Neural progenitor cell (in vitro differentiated cells): ENCODE data around the gene CTNNAL1. TPM values are rescaled to one million over a fixed set of nuclear protein-coding genes. Genes with fewer than 3 reads are reported as not detected.

Experiments
- DNase-seq: peaks from one replicate; pipeline ENCODE4 v3.0.0-alpha.2; 2016; ENCODE audit warnings: low spot score
- H2AFZ ChIP-seq: fragments of 200-600 bp; sonication (generic); replicated peaks from 2 replicates; pipeline ENCODE4 v1.6.1; 2016; ENCODE audit warnings: antibody characterized with exemption
- H3F3A ChIP-seq: fragments of 200-600 bp; sonication (generic); 2 replicates; pipeline ENCODE4 v1.6.1; 2016; ENCODE audit warnings: antibody characterized with exemption, low read depth
- H3K27ac ChIP-seq: fragments of 200-600 bp; sonication (generic); 2 replicates; pipeline ENCODE4 v1.5.1; 2016; ENCODE audit warnings: mild to moderate bottlenecking
- H3K27me3 ChIP-seq: fragments of 200-600 bp; sonication (generic); 2 replicates; pipeline ENCODE4 v1.6.1; 2016; ENCODE audit warnings: mild to moderate bottlenecking, moderate library complexity
- H3K36me3 ChIP-seq: fragments of 200-600 bp; sonication (generic); 2 replicates; pipeline ENCODE4 v1.5.1; 2016
- H3K4me1 ChIP-seq: fragments of 200-600 bp; sonication (generic); 2 replicates; pipeline ENCODE4 v1.6.1; 2016; ENCODE audit warnings: mixed run types
- H3K4me2 ChIP-seq: fragments of 200-600 bp; sonication (generic); 2 replicates; pipeline ENCODE4 v1.6.1; 2016
- H3K4me3 ChIP-seq: fragments of 200-600 bp; sonication (generic); 2 replicates; pipeline ENCODE4 v1.5.1; 2016
- H3K79me2 ChIP-seq: fragments of 200-600 bp; sonication (generic); 2 replicates; pipeline ENCODE4 v1.6.1; 2016; ENCODE audit warnings: low read depth
- H3K9ac ChIP-seq: fragments of 200-600 bp; sonication (generic); 2 replicates; pipeline ENCODE4 v1.6.1; 2016
- H3K9me3 ChIP-seq: fragments of 200-600 bp; sonication (generic); 2 replicates; pipeline ENCODE4 v1.5.1; 2016; ENCODE audit warnings: low read depth
- H4K20me1 ChIP-seq: fragments of 200-600 bp; sonication (generic); 2 replicates; pipeline ENCODE4 v1.6.1; 2016; ENCODE audit warnings: low read depth
- H3K27ac Mint-ChIP-seq: 3 replicates; pipeline ENCODE4 v1.8.0; 2021; ENCODE audit warnings: mixed read lengths
- H3K27me3 Mint-ChIP-seq: 2 replicates; pipeline ENCODE4 v1.8.0; 2022; ENCODE audit warnings: low read depth, mild to moderate bottlenecking, inconsistent platforms, moderate library complexity, mixed read lengths; ENCODE audit not compliant: insufficient read depth
- H3K36me3 Mint-ChIP-seq: 3 replicates; pipeline ENCODE4 v1.8.0; 2021; ENCODE audit warnings: mixed read lengths
- H3K4me1 Mint-ChIP-seq: 3 replicates; pipeline ENCODE4 v1.8.0; 2021; ENCODE audit warnings: mixed read lengths
- H3K4me3 Mint-ChIP-seq: 3 replicates; pipeline ENCODE4 v1.8.0; 2021; ENCODE audit warnings: mild to moderate bottlenecking, moderate library complexity, mixed read lengths
- H3K9me3 Mint-ChIP-seq: 3 replicates; pipeline ENCODE4 v1.8.0; 2020; ENCODE audit warnings: mixed read lengths
- CTCF ChIP-seq: fragments of 200-600 bp; sonication (generic); IDR thresholded peaks from 2 replicates; pipeline ENCODE4 v1.5.1; 2017; ENCODE audit warnings: antibody characterized with exemption, mild to moderate bottlenecking
- EZH2 ChIP-seq: fragments of 200-600 bp; sonication (generic); IDR thresholded peaks from 2 replicates; pipeline ENCODE4 v1.6.1; 2017; ENCODE audit warnings: antibody characterized with exemption, mild to moderate bottlenecking, moderate library complexity
- EZH2phosphoT487 ChIP-seq: fragments of 200-600 bp; sonication (generic); IDR thresholded peaks from 2 replicates; pipeline ENCODE4 v1.6.1; 2017; ENCODE audit warnings: antibody characterized with exemption
- total RNA-seq: library from RNA; depleted of rRNA; stranded (reverse); fragments of >200 nt; gene quantifications from 2 replicates; pipeline ENCODE4 v1.2.3, GENCODE V29; 2015; ENCODE audit warnings: low replicate concordance

CTNNAL1 gene
- total RNA-seq, 1 donor from 2014 or later: 156 TPM

- Histone ChIP-seq H3K4me2 (no peak overlapping the region), H3F3A (no peaks in the 10 kb centered on the region), H3K4me1 (no peaks in the 10 kb centered on the region), H3K27ac (no peak overlapping the region), H3K9me3 (no peaks in the 10 kb centered on the region), H3K36me3 (peaks cover 34% of the 10 kb centered on the region), H4K20me1 (no peaks in the 10 kb centered on the region), H3K79me2 (peaks cover 4% of the 10 kb centered on the region), H3K9ac (no peak overlapping the region), H3K27me3 (no peaks in the 10 kb centered on the region), H2AFZ (no peak overlapping the region), H3K4me3 (no peak overlapping the region)
- no peaks in the 10 kb centered on the region for H3K4me1 Mint-ChIP-seq
- DNase-seq: no peak
- peaks cover 2% of the 10 kb centered on the region for H3K27me3 Mint-ChIP-seq
- no peaks in the 10 kb centered on the region for H3K9me3 Mint-ChIP-seq
- H3K27ac Mint-ChIP-seq: no peak overlapping the region
- no peak overlapping the region for H3K4me3 Mint-ChIP-seq
- peaks cover 39% of the 10 kb centered on the region for H3K36me3 Mint-ChIP-seq
- TF ChIP-seq EZH2 (no peak), EZH2phosphoT487 (no peak), CTCF (no peak)
Observed at GRCh38 chr9:109052416-109052815, 39.1 kb upstream of the CTNNAL1 start.

GRCh38 chr9:109051733-109052132 lies 38.4 kb upstream of the CTNNAL1 start:
- no peak overlapping the region for H2AFZ ChIP-seq
- Mint-ChIP-seq H3K36me3 (peaks cover 36% of the 10 kb centered on the region), H3K27ac (no peak overlapping the region), H3K9me3 (no peaks in the 10 kb centered on the region), H3K4me3 (no peak overlapping the region), H3K27me3 (peaks cover 2% of the 10 kb centered on the region), H3K4me1 (no peaks in the 10 kb centered on the region)
- H4K20me1 ChIP-seq: no peaks in the 10 kb centered on the region
- H3K36me3 ChIP-seq: peaks cover 30% of the 10 kb centered on the region
- no peak overlapping the region for H3K9ac ChIP-seq
- H3K4me2 ChIP-seq: no peak overlapping the region
- no peak overlapping the region for H3K27ac ChIP-seq
- DNase-seq: no peak
- H3K27me3 ChIP-seq: no peaks in the 10 kb centered on the region
- H3K79me2 ChIP-seq: peaks cover 4% of the 10 kb centered on the region
- no peaks in the 10 kb centered on the region for H3K4me1 ChIP-seq
- H3F3A ChIP-seq: no peaks in the 10 kb centered on the region
- no peaks in the 10 kb centered on the region for H3K9me3 ChIP-seq
- no peak for TF ChIP-seq EZH2
- TF ChIP-seq EZH2phosphoT487: no peak
- no peak for TF ChIP-seq CTCF
- no peak overlapping the region for H3K4me3 ChIP-seq

- no peak overlapping the region for H3K27ac ChIP-seq
- H3K9me3 ChIP-seq: no peaks in the 10 kb centered on the region
- H3F3A ChIP-seq: no peaks in the 10 kb centered on the region
- H3K4me3 ChIP-seq: no peak overlapping the region
- no peaks in the 10 kb centered on the region for H3K27me3 ChIP-seq
- no peak overlapping the region for H2AFZ ChIP-seq
- H3K27me3 Mint-ChIP-seq: peaks cover 2% of the 10 kb centered on the region
- H3K4me3 Mint-ChIP-seq: no peak overlapping the region
- H3K36me3 ChIP-seq: peaks cover 34% of the 10 kb centered on the region
- no peak overlapping the region for H3K9ac ChIP-seq
- H3K4me1 Mint-ChIP-seq: no peaks in the 10 kb centered on the region
- no peaks in the 10 kb centered on the region for H3K9me3 Mint-ChIP-seq
- no peaks in the 10 kb centered on the region for H4K20me1 ChIP-seq
- no peak overlapping the region for H3K4me2 ChIP-seq
- no peak overlapping the region for H3K27ac Mint-ChIP-seq
- peaks cover 31% of the 10 kb centered on the region for H3K36me3 Mint-ChIP-seq
- no peak for DNase-seq
- no peaks in the 10 kb centered on the region for H3K4me1 ChIP-seq
- peaks cover 4% of the 10 kb centered on the region for H3K79me2 ChIP-seq
- TF ChIP-seq EZH2 (no peak), CTCF (no peak), EZH2phosphoT487 (no peak)
Observed at GRCh38 chr9:109050444-109050843, 37.1 kb upstream of the CTNNAL1 start.
